Measurements from ENCODE around the gene FGF2.
"Not testable (repeated sequence)": the region's sequence is repeated elsewhere in the genome, so short reads cannot be mapped to it uniquely, and the experiment has no call there.

The FGF2 gene

DNA sequence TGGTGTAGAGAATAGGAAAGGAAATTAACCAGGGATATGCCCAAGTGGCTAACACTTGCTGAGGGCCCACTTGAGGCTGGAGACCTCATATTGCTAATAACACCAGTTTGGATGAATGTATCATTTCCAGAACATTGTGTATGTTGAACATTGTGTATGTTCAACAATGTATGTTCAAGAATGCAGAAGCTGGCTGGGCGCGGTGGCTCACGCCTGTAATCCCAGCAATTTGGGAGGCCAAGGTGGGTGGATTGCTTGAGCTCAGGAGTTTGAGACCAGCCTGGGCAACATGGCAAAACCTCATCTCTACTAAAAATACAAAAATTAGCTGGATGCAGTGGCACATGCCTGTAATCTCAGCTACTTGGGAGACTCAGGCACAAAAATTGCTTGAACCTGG, 23.2 kb downstream of the FGF2 start:
- not testable (repeated sequence) for H2BK5ac ChIP-seq (ENCODE audit: low read length); H2BK15ac ChIP-seq (ENCODE audit: low read length); H3K4me3 ChIP-seq (ENCODE audit: low read length in 2 of 2); H4K91ac ChIP-seq (ENCODE audit: low read depth, low read length, poor library complexity); H2BK12ac ChIP-seq (ENCODE audit: low read length); DNase-seq (ENCODE audit: low spot score); H3K27me3 ChIP-seq (ENCODE audit: control insufficient read depth in 3 of 3, insufficient read depth in 3 of 3, low read depth in 1 of 3, low read length in 3 of 3); H3K18ac ChIP-seq (ENCODE audit: low read length); H2AFZ ChIP-seq (ENCODE audit: low read length); H2AK5ac ChIP-seq (ENCODE audit: low read depth, low read length); H3K36me3 ChIP-seq (replicated peaks in 1 of 2; ENCODE audit: control insufficient read depth in 2 of 2, insufficient read depth in 2 of 2, low read length in 2 of 2); H4K8ac ChIP-seq (ENCODE audit: low read depth, low read length); H3K4ac ChIP-seq (ENCODE audit: low read length); H3K79me1 ChIP-seq (ENCODE audit: low read depth, low read length); H3K23ac ChIP-seq (ENCODE audit: low read depth, low read length, poor library complexity); H3K14ac ChIP-seq (ENCODE audit: low read length); H2BK120ac ChIP-seq (ENCODE audit: low read depth, low read length); H3K4me2 ChIP-seq (ENCODE audit: insufficient read depth, low read length, poor library complexity, severe bottlenecking); H3K9ac ChIP-seq (ENCODE audit: low read depth, low read length, poor library complexity); H3K4me1 ChIP-seq (ENCODE audit: control insufficient read depth in 2 of 2, insufficient read depth in 1 of 2, low read depth in 1 of 2, low read length in 2 of 2); H3K27ac ChIP-seq (replicated peaks; ENCODE audit: low read length)
- WGBS, 2 donors (ENCODE audit: extremely low coverage in 2 of 2, insufficient read length in 2 of 2, insufficient replicate concordance in 1 of 2) = no CpG with 5 or more reads among the region's 3 CpGs
- peaks cover 2 to 19% of the 10 kb centered on the region in 2 donors for H3K9me3 ChIP-seq (replicated peaks in 1 of 2; ENCODE audit: control insufficient read depth in 2 of 2, insufficient read depth in 1 of 2, low read depth in 1 of 2, low read length in 2 of 2)

DNA sequence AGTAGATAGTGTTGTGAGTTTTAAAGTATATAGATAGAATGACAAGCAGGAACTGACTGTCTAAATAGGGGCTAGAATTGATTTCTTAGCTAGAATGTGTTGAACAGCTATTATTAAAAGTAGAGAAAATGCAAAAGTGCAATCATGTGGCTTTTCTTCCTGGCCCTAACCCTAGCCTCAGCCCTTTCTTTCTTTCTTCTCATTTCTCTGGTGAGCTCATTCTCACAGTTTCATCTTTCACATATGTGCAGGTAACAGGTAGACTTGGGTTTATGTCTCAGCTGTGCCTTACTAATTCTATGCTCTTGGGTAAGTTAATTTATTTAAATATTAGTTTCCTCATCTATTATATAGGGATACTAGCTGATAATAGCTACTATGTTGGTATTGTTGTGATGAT, 24.9 kb downstream of the FGF2 start:
- Histone ChIP-seq H4K8ac (ENCODE audit: low read depth, low read length) (no peak overlapping the region), H4K91ac (ENCODE audit: low read depth, low read length, poor library complexity) (no peak overlapping the region), H3K4me3 (ENCODE audit: low read length in 2 of 2) (no peak overlapping the region), H2BK5ac (ENCODE audit: low read length) (no peak overlapping the region), H3K27me3 (ENCODE audit: control insufficient read depth in 3 of 3, insufficient read depth in 3 of 3, low read depth in 1 of 3, low read length in 3 of 3) (no peaks in the 10 kb centered on the region), H3K79me1 (ENCODE audit: low read depth, low read length) (peaks cover 7% of the 10 kb centered on the region), H2AK5ac (ENCODE audit: low read depth, low read length) (no peak overlapping the region), H3K9me3 (replicated peaks in 1 of 2; ENCODE audit: control insufficient read depth in 2 of 2, insufficient read depth in 1 of 2, low read depth in 1 of 2, low read length in 2 of 2) (peaks cover 2 to 19% of the 10 kb centered on the region in 2 donors), H3K27ac (replicated peaks; ENCODE audit: low read length) (no peak overlapping the region), H3K36me3 (replicated peaks in 1 of 2; ENCODE audit: control insufficient read depth in 2 of 2, insufficient read depth in 2 of 2, low read length in 2 of 2) (peaks cover 0 to 4% of the 10 kb centered on the region in 2 donors), H2BK120ac (ENCODE audit: low read depth, low read length) (no peak overlapping the region), H2BK15ac (ENCODE audit: low read length) (no peak overlapping the region), H3K18ac (ENCODE audit: low read length) (no peak overlapping the region), H3K4me1 (ENCODE audit: control insufficient read depth in 2 of 2, insufficient read depth in 1 of 2, low read depth in 1 of 2, low read length in 2 of 2) (peaks cover 0 to 7% of the 10 kb centered on the region in 2 donors), H2BK12ac (ENCODE audit: low read length) (no peak overlapping the region), H3K14ac (ENCODE audit: low read length) (no peak overlapping the region), H2AFZ (ENCODE audit: low read length) (no peak overlapping the region), H3K9ac (ENCODE audit: low read depth, low read length, poor library complexity) (no peak overlapping the region), H3K4me2 (ENCODE audit: insufficient read depth, low read length, poor library complexity, severe bottlenecking) (no peak overlapping the region), H3K23ac (ENCODE audit: low read depth, low read length, poor library complexity) (no peak overlapping the region), H3K4ac (ENCODE audit: low read length) (no peak overlapping the region)
- DNase-seq (ENCODE audit: low spot score) = no peak

DNA sequence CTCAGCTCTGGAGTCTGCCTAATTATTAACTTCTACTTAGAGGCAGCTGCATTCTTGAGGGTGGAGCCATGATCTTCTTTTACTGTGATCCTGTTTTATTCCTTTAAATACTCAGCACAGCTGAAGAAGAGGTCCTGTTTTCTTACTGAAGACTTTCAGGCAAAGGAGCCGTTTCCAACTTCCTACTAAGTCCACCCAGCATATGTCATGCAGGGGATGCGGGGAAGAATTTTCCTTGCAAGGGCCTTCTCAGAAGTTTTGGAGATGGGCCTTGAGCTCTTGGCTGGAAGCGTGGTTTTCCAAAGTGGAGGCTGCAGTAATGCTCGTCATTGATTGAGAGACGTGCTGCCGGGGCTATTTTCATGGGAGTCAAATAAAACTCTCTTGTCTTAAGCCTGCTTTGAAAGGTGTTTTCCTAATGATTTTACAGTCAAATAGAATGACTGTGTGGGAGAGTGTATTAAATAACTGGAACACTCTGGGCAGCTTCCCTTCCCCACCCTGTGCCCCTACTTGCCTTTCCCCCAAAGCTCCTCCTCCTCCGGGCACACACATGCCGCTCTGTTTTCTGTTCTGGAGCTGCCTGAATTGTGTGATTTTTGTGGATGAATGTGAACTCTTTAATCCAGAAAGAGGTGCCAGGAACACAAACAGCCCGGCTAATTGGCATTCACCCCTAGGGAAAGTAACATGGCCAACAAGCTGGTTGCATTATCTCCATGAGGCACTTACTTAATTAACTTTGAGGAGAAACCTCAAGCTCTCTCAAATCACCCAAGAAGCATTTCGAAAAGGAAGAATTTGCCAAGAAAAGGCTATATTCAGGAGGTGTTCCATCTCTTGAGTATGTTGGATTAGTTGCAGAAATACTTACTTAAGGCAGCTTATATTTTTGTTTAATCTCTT, 28.1 kb downstream of the FGF2 start:
- no peak overlapping the region for H3K18ac ChIP-seq (ENCODE audit: low read length)
- no peak overlapping the region for H2BK12ac ChIP-seq (ENCODE audit: low read length)
- H4K91ac ChIP-seq (ENCODE audit: low read depth, low read length, poor library complexity) = no peak overlapping the region
- H2BK15ac ChIP-seq (ENCODE audit: low read length) = no peak overlapping the region
- peak overlapping the region; percentile 2 for H3K27ac ChIP-seq (replicated peaks; ENCODE audit: low read length)
- no peak overlapping the region for H3K14ac ChIP-seq (ENCODE audit: low read length)
- H2AFZ ChIP-seq (ENCODE audit: low read length) = no peak overlapping the region
- no peak overlapping the region for H3K4me3 ChIP-seq (ENCODE audit: low read length in 2 of 2)
- H3K4ac ChIP-seq (ENCODE audit: low read length) = no peak overlapping the region
- no peak overlapping the region for H2BK5ac ChIP-seq (ENCODE audit: low read length)
- no peak overlapping the region for H2AK5ac ChIP-seq (ENCODE audit: low read depth, low read length)
- DNase-seq (ENCODE audit: low spot score) = no peak
- H3K4me1 ChIP-seq (ENCODE audit: control insufficient read depth in 2 of 2, insufficient read depth in 1 of 2, low read depth in 1 of 2, low read length in 2 of 2) = peaks cover 0 to 9% of the 10 kb centered on the region in 2 donors
- no peaks in the 10 kb centered on the region for H3K36me3 ChIP-seq (replicated peaks in 1 of 2; ENCODE audit: control insufficient read depth in 2 of 2, insufficient read depth in 2 of 2, low read length in 2 of 2)
- no peak overlapping the region for H4K8ac ChIP-seq (ENCODE audit: low read depth, low read length)
- H3K23ac ChIP-seq (ENCODE audit: low read depth, low read length, poor library complexity) = no peak overlapping the region
- no peaks in the 10 kb centered on the region for H3K27me3 ChIP-seq (ENCODE audit: control insufficient read depth in 3 of 3, insufficient read depth in 3 of 3, low read depth in 1 of 3, low read length in 3 of 3)
- H3K9ac ChIP-seq (ENCODE audit: low read depth, low read length, poor library complexity) = no peak overlapping the region
- H3K9me3 ChIP-seq (replicated peaks in 1 of 2; ENCODE audit: control insufficient read depth in 2 of 2, insufficient read depth in 1 of 2, low read depth in 1 of 2, low read length in 2 of 2) = no peaks in the 10 kb centered on the region
- no CpG with 5 or more reads among the region's 10 CpGs for WGBS, 2 donors (ENCODE audit: extremely low coverage in 2 of 2, insufficient read length in 2 of 2, insufficient replicate concordance in 1 of 2)
- H3K4me2 ChIP-seq (ENCODE audit: insufficient read depth, low read length, poor library complexity, severe bottlenecking) = no peak overlapping the region
- no peak overlapping the region for H2BK120ac ChIP-seq (ENCODE audit: low read depth, low read length)
- no peaks in the 10 kb centered on the region for H3K79me1 ChIP-seq (ENCODE audit: low read depth, low read length)

DNA sequence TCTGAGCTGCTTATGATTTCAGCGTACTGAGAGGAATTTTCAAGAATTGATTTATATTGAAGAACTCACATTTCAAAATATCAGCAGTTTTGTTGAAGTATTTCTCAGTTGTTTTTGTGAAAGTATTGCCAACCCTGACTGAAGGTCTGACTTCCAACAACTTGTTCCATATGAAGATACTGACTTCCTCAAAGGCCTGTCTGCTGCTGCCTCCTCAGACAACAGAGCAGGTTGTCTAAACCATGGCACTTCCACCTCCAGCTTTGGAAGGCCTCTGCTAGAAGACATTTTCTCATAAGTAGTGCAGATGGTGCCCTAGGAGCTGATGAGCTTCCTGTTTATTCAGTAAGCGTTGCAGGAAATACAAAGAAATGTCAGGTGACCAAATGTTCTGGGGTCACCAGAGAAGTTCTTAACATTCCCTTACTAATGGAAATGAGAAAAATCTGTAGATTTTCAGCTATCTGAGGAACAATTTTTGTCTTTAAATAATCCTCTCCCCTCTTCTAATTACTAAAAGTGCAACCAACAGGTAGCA, 28.8 kb downstream of the FGF2 start:
- Histone ChIP-seq H3K79me1 (ENCODE audit: low read depth, low read length) (no peaks in the 10 kb centered on the region), H3K27ac (replicated peaks; ENCODE audit: low read length) (no peak overlapping the region), H3K9me3 (replicated peaks in 1 of 2; ENCODE audit: control insufficient read depth in 2 of 2, insufficient read depth in 1 of 2, low read depth in 1 of 2, low read length in 2 of 2) (no peaks in the 10 kb centered on the region), H3K23ac (ENCODE audit: low read depth, low read length, poor library complexity) (no peak overlapping the region), H3K27me3 (ENCODE audit: control insufficient read depth in 3 of 3, insufficient read depth in 3 of 3, low read depth in 1 of 3, low read length in 3 of 3) (no peaks in the 10 kb centered on the region), H4K8ac (ENCODE audit: low read depth, low read length) (no peak overlapping the region), H3K9ac (ENCODE audit: low read depth, low read length, poor library complexity) (no peak overlapping the region), H3K18ac (ENCODE audit: low read length) (no peak overlapping the region), H2BK5ac (ENCODE audit: low read length) (no peak overlapping the region), H2AFZ (ENCODE audit: low read length) (no peak overlapping the region), H2BK12ac (ENCODE audit: low read length) (no peak overlapping the region), H3K4ac (ENCODE audit: low read length) (no peak overlapping the region), H4K91ac (ENCODE audit: low read depth, low read length, poor library complexity) (no peak overlapping the region), H2AK5ac (ENCODE audit: low read depth, low read length) (no peak overlapping the region), H2BK120ac (ENCODE audit: low read depth, low read length) (no peak overlapping the region), H3K4me1 (ENCODE audit: control insufficient read depth in 2 of 2, insufficient read depth in 1 of 2, low read depth in 1 of 2, low read length in 2 of 2) (peaks cover 0 to 9% of the 10 kb centered on the region in 2 donors), H3K14ac (ENCODE audit: low read length) (no peak overlapping the region), H3K4me3 (ENCODE audit: low read length in 2 of 2) (no peak overlapping the region), H3K36me3 (replicated peaks in 1 of 2; ENCODE audit: control insufficient read depth in 2 of 2, insufficient read depth in 2 of 2, low read length in 2 of 2) (no peaks in the 10 kb centered on the region), H3K4me2 (ENCODE audit: insufficient read depth, low read length, poor library complexity, severe bottlenecking) (no peak overlapping the region), H2BK15ac (ENCODE audit: low read length) (no peak overlapping the region)
- no peak for DNase-seq (ENCODE audit: low spot score)
- WGBS, 2 donors (ENCODE audit: extremely low coverage in 2 of 2, insufficient read length in 2 of 2, insufficient replicate concordance in 1 of 2) = no CpG with 5 or more reads among the region's 2 CpGs
